GM23248 (cell line): Measurements from ENCODE around the gene EMC7. TPM values are rescaled to one million over a fixed set of nuclear protein-coding genes. Genes with fewer than 3 reads are reported as not detected.

ENCODE experiments used
- DNase-seq: peaks from one replicate; pipeline ENCODE4 v3.0.0-alpha.2; 2015
- H2AFZ ChIP-seq: fragments of 200-600 bp; sonication (generic); 2 replicates; pipeline ENCODE4 v1.6.1; 2016; ENCODE audit warnings: antibody characterized with exemption
- H3F3A ChIP-seq: fragments of 200-600 bp; sonication (generic); 2 replicates; pipeline ENCODE4 v1.6.1; 2016; ENCODE audit warnings: mild to moderate bottlenecking, antibody characterized with exemption, mixed run types; ENCODE audit not compliant: insufficient read depth
- H3K27ac ChIP-seq: fragments of 200-600 bp; sonication (generic); 2 replicates; pipeline ENCODE4 v1.5.1; 2016; ENCODE audit warnings: mild to moderate bottlenecking
- H3K27me3 ChIP-seq: fragments of 200-600 bp; sonication (generic); replicated peaks from 2 replicates; pipeline ENCODE4 v1.6.1; 2016; ENCODE audit warnings: mild to moderate bottlenecking; ENCODE audit not compliant: insufficient read depth
- H3K36me3 ChIP-seq: fragments of 200-600 bp; sonication (generic); 2 replicates; pipeline ENCODE4 v1.6.1; 2016; ENCODE audit warnings: low read depth, mild to moderate bottlenecking
- H3K4me1 ChIP-seq: fragments of 200-600 bp; sonication (generic); 2 replicates; pipeline ENCODE4 v1.6.1; 2016; ENCODE audit warnings: mild to moderate bottlenecking; ENCODE audit not compliant: insufficient read depth
- H3K4me2 ChIP-seq: fragments of 200-600 bp; sonication (generic); one replicate; pipeline ENCODE4 v1.6.1; 2016; ENCODE audit warnings: mild to moderate bottlenecking; ENCODE audit not compliant: unreplicated experiment
- H3K4me3 ChIP-seq: fragments of 200-600 bp; sonication (generic); 2 replicates; pipeline ENCODE4 v1.5.1; 2016; ENCODE audit warnings: mild to moderate bottlenecking
- H3K79me2 ChIP-seq: fragments of 200-600 bp; sonication (generic); 2 replicates; pipeline ENCODE4 v1.6.1; 2016; ENCODE audit warnings: mild to moderate bottlenecking; ENCODE audit not compliant: insufficient read depth
- H3K9ac ChIP-seq: fragments of 200-600 bp; sonication (generic); 2 replicates; pipeline ENCODE4 v1.6.1; 2016; ENCODE audit warnings: mild to moderate bottlenecking
- H3K9me2 ChIP-seq: fragments of 200-600 bp; sonication (generic); 2 replicates; pipeline ENCODE4 v1.6.1; 2016; ENCODE audit warnings: mixed run types, mild to moderate bottlenecking, moderate library complexity; ENCODE audit not compliant: insufficient read depth
- H3K9me3 ChIP-seq: fragments of 200-600 bp; sonication (generic); one replicate; pipeline ENCODE4 v1.6.1; 2017; ENCODE audit warnings: low read depth
- H4K20me1 ChIP-seq: fragments of 200-600 bp; sonication (generic); 2 replicates; pipeline ENCODE4 v1.6.0; 2016; ENCODE audit not compliant: insufficient read depth
- EZH2 ChIP-seq: fragments of 200-600 bp; sonication (generic); IDR thresholded peaks from 2 replicates; pipeline ENCODE4 v1.6.1; 2018; ENCODE audit warnings: antibody characterized with exemption, mild to moderate bottlenecking; ENCODE audit not compliant: insufficient read depth, poor library complexity, severe bottlenecking
- EZH2phosphoT487 ChIP-seq: fragments of 200-600 bp; sonication (generic); IDR thresholded peaks from 2 replicates; pipeline ENCODE4 v1.6.1; 2018; ENCODE audit warnings: antibody characterized with exemption, moderate library complexity, mild to moderate bottlenecking, low read depth; ENCODE audit not compliant: insufficient read depth
- WGBS, 2 experiments: methylation state at CpG; one replicate each; pipeline ENCODE4 v1.1.6; 2015 to 2017; ENCODE audit warnings: low lambda C conversion rate in 2 of 2, low coverage in 1 of 2; ENCODE audit errors: missing lambda C conversion rate in 2 of 2; 5-methylcytosine and 5-hydroxymethylcytosine counted together
- in situ Hi-C: fragments of 300-500 bp; cut with MboI; formaldehyde crosslinking; loops from 2 replicates; pipeline ENCODE4 v1.15.0; 2020
- polyA plus RNA-seq: library from polyadenylated mRNA; unstranded; fragments of >200 nt; fragmentation: Nextera tagmentation; extraction: Ambion mirVana; gene quantifications from 2 replicates; pipeline ENCODE4 v1.2.1, GENCODE V29; 2016
- total RNA-seq: library from RNA; depleted of rRNA; stranded (reverse); fragments of >200 nt; shearing (Covaris generic); gene quantifications from 2 replicates; pipeline ENCODE4 v1.2.3, GENCODE V29; 2014

Gene EMC7
- total and polyA plus RNA-seq, 2 experiments from 2014 or later: 52.6 to 229 TPM

DNA sequence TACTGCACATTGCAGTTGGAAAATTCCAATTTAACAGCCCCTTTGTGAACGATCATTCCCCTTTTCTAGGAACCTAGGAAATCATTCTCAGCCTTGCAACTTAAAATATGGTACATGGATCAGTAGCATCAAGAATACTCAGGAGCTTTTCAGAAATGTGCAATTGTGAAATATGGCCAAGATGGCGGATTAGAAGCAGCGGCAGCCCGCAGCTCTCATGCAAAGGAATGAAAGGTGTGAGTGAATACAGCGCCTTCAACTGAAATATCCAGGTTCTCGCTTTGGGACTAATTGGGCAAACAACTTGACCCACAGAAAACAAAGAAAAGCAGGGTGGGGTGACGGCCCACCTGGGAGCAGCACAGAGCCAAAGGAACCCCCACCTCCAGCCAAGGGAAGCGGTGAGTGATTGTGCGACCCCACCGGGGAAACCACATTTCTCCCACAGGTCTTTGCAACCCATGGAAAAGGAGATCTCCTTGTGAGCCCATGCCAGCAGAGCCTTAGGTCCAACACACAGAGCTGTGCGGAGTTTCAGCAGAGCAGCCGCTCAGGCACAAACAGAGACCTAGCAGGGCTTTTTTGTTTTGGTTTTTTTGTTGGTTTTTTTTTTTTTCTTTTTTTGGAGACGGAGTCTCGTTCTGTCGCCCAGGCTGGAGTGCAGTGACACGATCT, 55.1 kb downstream of the EMC7 start:
- no peak for DNase-seq
- H4K20me1 ChIP-seq: no peaks in the 10 kb centered on the region
- no peaks in the 10 kb centered on the region for H3K27me3 ChIP-seq
- H3K4me2 ChIP-seq: no peak overlapping the region
- no peak overlapping the region for H2AFZ ChIP-seq
- H3K4me3 ChIP-seq: no peak overlapping the region
- no peaks in the 10 kb centered on the region for H3K36me3 ChIP-seq
- TF ChIP-seq EZH2 (no peak), EZH2phosphoT487 (no peak)
- in situ Hi-C loops: no loop called here
- 91 to 93% methylated on average over 12 to 16 of the region's 16 CpGs for WGBS, 2 experiments
- H3K9me2 ChIP-seq: no peaks in the 10 kb centered on the region
- H3K79me2 ChIP-seq: no peaks in the 10 kb centered on the region
- H3K9ac ChIP-seq: no peak overlapping the region
- peaks cover 19% of the 10 kb centered on the region for H3K4me1 ChIP-seq
- H3F3A ChIP-seq: peaks cover 11% of the 10 kb centered on the region; the same call in 1 of the 2 replicates
- no peak overlapping the region for H3K27ac ChIP-seq
- peaks cover 3% of the 10 kb centered on the region for H3K9me3 ChIP-seq

DNA sequence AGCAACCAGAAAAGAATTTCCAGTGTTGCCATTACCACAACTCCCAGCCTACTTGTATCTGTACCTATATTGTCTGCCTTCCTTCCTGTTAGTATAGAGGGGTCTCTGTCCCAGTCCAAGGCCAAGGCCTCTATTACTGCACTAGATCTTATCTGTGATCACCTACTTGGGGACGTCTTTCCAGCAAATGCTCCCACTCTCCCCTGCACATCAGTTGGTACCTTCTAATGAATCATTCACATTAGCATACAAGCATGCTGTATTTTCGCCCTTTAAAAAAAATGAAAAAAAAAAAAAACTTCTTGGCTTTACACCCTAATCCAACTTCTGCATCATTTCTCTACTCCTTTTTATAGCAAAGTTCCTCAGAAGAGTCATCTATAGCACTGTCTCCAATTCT, 57.8 kb downstream of the EMC7 start:
- H3K4me3 ChIP-seq: no peak overlapping the region
- no peaks in the 10 kb centered on the region for H3K79me2 ChIP-seq
- H3K9me2 ChIP-seq: no peaks in the 10 kb centered on the region
- 96% methylated on average over 2 of the region's 2 CpGs for WGBS, 2 experiments
- no peaks in the 10 kb centered on the region for H3K36me3 ChIP-seq
- in situ Hi-C loops: no loop called here
- H3F3A ChIP-seq: peaks cover 4% of the 10 kb centered on the region
- peaks cover 21% of the 10 kb centered on the region for H3K4me1 ChIP-seq
- H4K20me1 ChIP-seq: no peaks in the 10 kb centered on the region
- H3K9me3 ChIP-seq: no peaks in the 10 kb centered on the region
- DNase-seq: no peak
- no peaks in the 10 kb centered on the region for H3K27me3 ChIP-seq
- H3K9ac ChIP-seq: no peak overlapping the region
- no peak overlapping the region for H3K27ac ChIP-seq
- H2AFZ ChIP-seq: no peak overlapping the region
- no peak overlapping the region for H3K4me2 ChIP-seq
- TF ChIP-seq EZH2: no peak
- no peak for TF ChIP-seq EZH2phosphoT487

GRCh38 chr15:34043391-34043790, 58.3 kb downstream of the EMC7 start:
- no peak overlapping the region for H3K4me3 ChIP-seq
- peaks cover 17% of the 10 kb centered on the region for H3K4me1 ChIP-seq
- H3K9me3 ChIP-seq: no peaks in the 10 kb centered on the region
- H3K36me3 ChIP-seq: no peaks in the 10 kb centered on the region
- WGBS, 2 experiments: 79 to 91% methylated on average over 1 of the region's 1 CpG
- no peak overlapping the region for H3K4me2 ChIP-seq
- H2AFZ ChIP-seq: no peak overlapping the region
- in situ Hi-C loops: no loop called here
- H3K9ac ChIP-seq: no peak overlapping the region
- H3K27ac ChIP-seq: no peak overlapping the region
- TF ChIP-seq EZH2 (no peak), EZH2phosphoT487 (no peak)
- H3K27me3 ChIP-seq: no peaks in the 10 kb centered on the region
- no peaks in the 10 kb centered on the region for H3K9me2 ChIP-seq
- no peaks in the 10 kb centered on the region for H3K79me2 ChIP-seq
- no peak for DNase-seq
- no peaks in the 10 kb centered on the region; the same call in 1 of the 2 replicates for H3F3A ChIP-seq
- H4K20me1 ChIP-seq: no peaks in the 10 kb centered on the region

DNA sequence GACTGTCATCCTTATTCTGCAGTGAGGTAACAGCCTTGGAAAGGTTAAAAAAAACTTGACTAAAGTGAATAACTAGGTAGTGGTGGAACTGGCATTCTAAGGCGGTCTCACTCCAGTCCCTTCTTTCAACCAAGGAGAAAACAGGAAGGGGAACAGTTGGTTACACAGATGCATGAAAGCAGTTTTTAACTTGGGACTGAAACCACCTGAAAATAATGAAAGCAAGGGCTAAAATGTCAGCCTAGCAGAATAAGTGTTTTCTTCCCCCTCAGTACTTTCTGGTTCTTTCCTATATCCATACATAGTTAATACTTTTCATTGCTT, 61.9 kb downstream of the EMC7 start:
- no peak for DNase-seq
- H3K79me2 ChIP-seq: peaks cover 34% of the 10 kb centered on the region
- H3K9ac ChIP-seq: peak overlapping the region; percentile 92
- H3K36me3 ChIP-seq: no peaks in the 10 kb centered on the region
- no peaks in the 10 kb centered on the region for H3K9me3 ChIP-seq
- H4K20me1 ChIP-seq: no peaks in the 10 kb centered on the region
- H3F3A ChIP-seq: peaks cover 5% of the 10 kb centered on the region
- peaks cover 15% of the 10 kb centered on the region; the same call in 1 of the 2 replicates for H3K4me1 ChIP-seq
- H3K27me3 ChIP-seq: no peaks in the 10 kb centered on the region
- no peak for TF ChIP-seq EZH2
- no peak for TF ChIP-seq EZH2phosphoT487
- 53 to 60% methylated on average over 1 of the region's 1 CpG for WGBS, 2 experiments
- H3K27ac ChIP-seq: peak overlapping the region; percentile 81
- H3K4me3 ChIP-seq: peak overlapping the region; percentile 99
- in situ Hi-C loops: no loop called here
- peak overlapping the region; percentile 67 for H2AFZ ChIP-seq
- H3K4me2 ChIP-seq: peak overlapping the region; percentile 85
- H3K9me2 ChIP-seq: no peaks in the 10 kb centered on the region
